IPS-18c (cell line): ENCODE results near the gene TNNT1.
"Not testable (repeated sequence)": the region's sequence is repeated elsewhere in the genome, so short reads cannot be mapped to it uniquely, and the experiment has no call there.

Experiments
- H3K4me3 ChIP-seq: 2 replicates; pipeline ENCODE4 v1.7.0; 2013; ENCODE audit warnings: low read depth, mild to moderate bottlenecking, low read length, moderate library complexity; ENCODE audit not compliant: insufficient read depth
- H3K9me3 ChIP-seq: one replicate; pipeline ENCODE4 v1.6.1; 2013; ENCODE audit warnings: mild to moderate bottlenecking, low read length, moderate library complexity; ENCODE audit not compliant: control insufficient read depth, insufficient read depth

Gene TNNT1

GRCh38 chr19:55173186-55173713 is 24.2 kb upstream of the TNNT1 start:
- H3K4me3 ChIP-seq, result peak overlapping the region; percentile 70

DNA sequence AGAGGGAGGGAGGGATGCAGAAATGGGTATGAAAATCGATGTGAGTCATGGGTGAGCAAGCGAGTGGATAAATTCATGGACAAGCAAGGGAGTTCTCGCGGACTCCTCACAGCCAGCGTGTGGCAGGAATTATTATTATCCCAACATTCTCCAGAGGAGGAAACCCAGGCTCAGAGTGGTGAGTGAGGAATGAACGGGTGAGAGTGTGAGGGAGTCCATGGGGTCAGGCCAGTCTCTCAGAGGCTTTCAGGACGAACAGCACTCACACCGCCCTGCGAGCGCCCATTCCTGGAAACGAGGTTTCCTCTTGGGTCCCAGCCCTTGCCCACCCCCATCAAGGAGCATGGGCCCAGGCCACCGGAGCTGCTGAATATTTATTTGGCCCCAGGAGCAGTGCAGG is 23.7 kb upstream of the TNNT1 start:
- H3K9me3 ChIP-seq, result no peaks in the 10 kb centered on the region
- H3K4me3 ChIP-seq, result peak overlapping the region; percentile 70

More at GRCh38 chr19:55173186-55173713, 24.2 kb upstream of the TNNT1 start:
- H3K9me3 ChIP-seq, result no peaks in the 10 kb centered on the region

DNA sequence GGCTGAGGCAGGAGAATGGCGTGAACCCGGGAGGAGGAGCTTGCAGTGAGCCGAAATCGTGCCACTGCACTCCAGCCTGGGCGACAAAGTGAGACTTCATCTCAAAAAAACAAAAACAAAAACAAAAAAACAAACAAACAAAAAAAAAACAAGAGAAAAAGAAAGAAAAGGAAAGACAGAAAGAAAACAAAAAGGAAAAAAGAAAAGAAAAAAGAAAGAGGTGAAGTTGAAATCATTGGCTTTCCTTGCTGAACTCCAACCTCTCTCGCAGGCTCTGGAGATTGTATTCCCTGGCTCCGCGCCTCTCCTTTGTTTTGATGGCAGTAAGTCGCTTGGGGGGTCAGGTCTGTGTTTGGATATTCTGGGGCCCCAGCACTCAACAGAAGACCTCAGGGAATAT is 23.3 kb upstream of the TNNT1 start:
- not testable (repeated sequence) for H3K4me3 ChIP-seq, H3K9me3 ChIP-seq

- Histone ChIP-seq H3K4me3 (no peak overlapping the region), H3K9me3 (no peaks in the 10 kb centered on the region)
Measured at GRCh38 chr19:55171440-55171839, 22.4 kb upstream of the TNNT1 start.

DNA sequence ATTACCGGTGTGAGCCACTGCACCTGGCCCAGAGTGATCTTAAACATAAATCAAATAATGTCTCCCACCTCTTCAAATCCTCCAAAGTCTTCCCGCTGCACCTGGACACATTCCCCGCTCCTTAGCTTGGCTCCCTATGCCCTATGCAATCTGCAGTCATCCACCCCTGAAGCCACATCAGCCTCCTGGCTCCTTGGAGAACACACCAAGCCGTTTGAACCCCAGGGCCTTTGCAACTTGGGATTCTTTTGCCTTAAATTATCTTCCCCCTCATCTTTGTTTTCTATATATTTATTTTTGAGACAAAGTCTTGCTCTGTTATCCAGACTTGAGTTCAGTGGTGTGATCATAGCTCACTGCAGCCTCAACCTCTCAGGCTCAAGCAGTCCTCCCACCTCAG is 20.1 kb upstream of the TNNT1 start:
- Histone ChIP-seq H3K4me3 (no peak overlapping the region), H3K9me3 (no peaks in the 10 kb centered on the region)

- Histone ChIP-seq H3K4me3 (peak within 1 kb of the TSS; percentile 72), H3K9me3 (no peaks in the 10 kb centered on the region)
Measured at GRCh38 chr19:55166530-55167268, 17.7 kb upstream of the TNNT1 start, which contains the start of gene DNAAF3. Gene DNAAF3 (minus strand): TSS chr19:55166613. CDS start chr19:55166413, 200 bp downstream.

- peak overlapping the region; percentile 72 for H3K4me3 ChIP-seq
Measured at GRCh38 chr19:55165952-55166529, 17.0 kb upstream of the TNNT1 start.

DNA sequence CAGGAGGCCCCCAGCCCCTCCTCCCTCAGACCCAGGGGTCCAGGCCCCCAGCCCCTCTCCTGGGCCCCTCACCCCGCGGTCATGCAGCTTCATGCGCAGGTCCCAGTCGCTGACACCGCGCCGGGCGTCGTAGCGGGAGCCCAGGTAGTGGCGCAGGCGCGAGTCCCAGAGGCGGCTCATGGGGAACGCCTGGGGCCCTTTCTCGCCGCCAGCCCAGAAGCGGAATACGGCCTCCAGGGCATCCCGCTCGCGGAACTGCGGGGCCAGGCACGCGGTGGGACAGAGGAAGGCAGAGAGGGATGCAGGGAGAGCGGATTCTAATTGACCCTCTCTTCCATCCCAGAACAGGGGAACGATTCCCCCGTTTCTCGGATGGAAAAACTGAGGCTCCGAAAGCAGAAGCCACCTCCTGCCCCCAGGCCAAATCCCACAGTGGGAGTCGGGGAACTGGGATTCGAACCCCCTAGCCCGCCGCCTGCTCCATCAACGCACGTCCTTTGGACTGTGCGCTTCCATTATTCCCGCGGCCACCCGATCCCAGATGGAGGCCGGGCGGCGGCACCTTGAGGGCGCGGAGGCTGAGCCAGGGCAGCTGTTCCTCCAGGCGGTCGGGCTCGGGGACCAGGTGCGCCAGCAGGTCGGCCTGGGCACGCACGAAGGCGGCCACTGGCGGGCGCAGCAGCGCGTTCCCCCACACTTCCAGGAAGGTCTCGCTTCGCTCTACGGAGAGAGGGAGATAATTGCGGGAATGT is 12.7 kb upstream of the TNNT1 start:
- Histone ChIP-seq H3K4me3 (0 out of 2 replicates have a peak overlapping the region, but pooled peaks have one; percentile 24), H3K9me3 (no peaks in the 10 kb centered on the region)

More at GRCh38 chr19:55165952-55166529, 17.0 kb upstream of the TNNT1 start:
- H3K9me3 ChIP-seq, result no peaks in the 10 kb centered on the region

DNA sequence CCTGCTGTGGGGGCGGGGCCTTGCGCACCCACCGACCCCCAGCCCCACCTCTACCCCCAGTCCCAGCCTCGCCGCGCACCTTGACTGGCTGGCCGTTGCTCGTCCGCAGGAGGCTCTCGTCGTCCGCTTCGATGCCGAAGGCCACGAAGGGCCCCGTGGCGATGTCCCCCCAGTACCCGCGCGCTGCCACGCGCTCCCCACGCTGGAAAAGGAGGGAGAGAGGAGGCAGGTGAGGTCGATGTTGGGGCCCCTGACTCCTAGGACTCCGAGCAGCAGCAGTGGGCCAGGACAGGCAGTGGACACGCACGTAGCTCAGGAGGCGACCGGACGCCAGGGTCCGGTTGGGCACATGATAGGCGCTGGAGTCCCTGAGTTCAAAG is 12.0 kb upstream of the TNNT1 start:
- H3K9me3 ChIP-seq, result no peaks in the 10 kb centered on the region
- H3K4me3 ChIP-seq, result peak overlapping the region; percentile 24; the same call in 1 of the 2 replicates

DNA sequence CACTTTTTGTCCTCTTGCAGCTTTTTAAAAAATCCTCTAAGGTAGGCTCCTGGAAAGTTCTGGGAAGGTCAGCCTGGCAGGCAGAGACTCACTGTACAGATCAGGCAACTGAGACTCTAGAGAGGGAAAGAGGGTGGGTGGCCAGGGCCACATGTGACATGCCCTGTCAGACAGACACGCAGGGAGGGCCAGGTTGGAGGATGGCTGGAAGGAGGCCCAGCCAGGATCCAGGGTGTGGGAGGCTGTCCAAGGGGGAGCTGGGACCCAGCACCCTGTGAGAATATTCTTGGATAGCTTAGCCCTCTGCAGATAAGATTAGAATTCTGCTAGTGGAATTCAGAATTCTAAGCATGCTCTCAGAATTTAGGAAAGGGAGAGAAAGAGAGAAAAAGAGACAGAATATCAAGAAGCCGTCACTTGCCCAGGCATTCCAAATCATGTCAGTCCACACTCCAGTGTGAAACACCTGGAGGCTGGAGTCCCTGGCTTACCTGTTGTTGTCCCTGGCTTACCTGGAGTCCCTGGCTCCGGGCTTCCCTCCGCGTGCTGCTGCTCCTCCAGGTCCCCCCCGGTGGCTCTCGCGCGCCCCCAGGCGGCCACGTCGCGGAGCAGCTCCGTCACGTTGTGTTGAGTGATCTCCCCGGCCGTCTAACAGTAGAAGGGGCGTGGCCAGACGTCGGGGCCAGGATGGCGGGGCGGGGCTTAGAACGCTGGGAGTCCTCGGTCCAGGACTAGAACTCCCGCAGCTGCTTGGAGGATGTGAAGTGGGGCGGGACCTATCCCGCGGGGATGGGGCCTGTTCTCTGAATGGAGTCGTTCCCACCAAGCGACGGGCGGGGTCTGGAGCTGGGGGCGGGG is 11.4 kb upstream of the TNNT1 start:
- H3K4me3 ChIP-seq, result no peak overlapping the region
- no peaks in the 10 kb centered on the region for H3K9me3 ChIP-seq

DNA sequence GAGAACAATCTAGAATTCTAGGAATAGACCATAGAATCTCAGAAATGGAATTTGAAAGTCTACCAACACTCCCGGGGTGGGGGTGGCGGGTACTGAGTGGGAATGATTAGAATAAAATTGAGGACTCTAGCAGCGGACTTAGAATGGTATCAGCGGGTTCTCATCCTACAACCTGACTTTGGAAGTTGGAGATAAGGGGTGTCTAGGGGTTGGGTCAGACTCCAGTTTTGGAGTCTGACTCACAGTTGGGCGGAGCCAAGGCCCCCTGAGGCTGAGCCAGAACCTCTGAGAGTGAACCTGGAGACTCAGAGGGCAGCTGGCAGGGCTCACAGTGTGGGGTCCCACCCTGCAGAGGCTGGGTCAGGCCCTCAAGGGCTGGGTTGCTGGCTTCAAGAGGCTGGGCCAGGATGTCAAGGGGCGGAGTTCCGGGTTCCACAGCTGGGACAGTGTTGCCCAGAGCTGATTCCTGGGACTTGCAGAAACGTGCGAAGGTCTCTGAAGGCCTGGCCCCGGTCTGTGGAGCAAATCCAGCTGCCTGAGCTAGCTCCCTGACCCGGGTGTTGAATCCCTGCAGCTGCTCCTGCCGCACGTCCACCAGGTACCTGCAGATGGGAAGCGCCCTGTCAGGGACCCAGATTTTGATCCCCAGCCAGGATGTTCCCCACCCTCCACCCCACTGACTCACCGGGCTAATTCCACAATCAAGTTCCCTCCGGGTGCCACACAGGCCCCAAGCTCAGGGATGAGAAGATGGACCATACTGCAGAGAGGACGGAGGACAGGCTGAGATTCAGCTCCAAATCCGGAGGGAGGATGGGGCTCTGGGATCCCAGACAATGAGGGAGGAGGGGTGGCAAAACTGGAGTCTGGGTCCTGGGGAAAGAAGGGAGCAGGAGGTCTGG is 10.1 kb upstream of the TNNT1 start:
- no peak overlapping the region for H3K4me3 ChIP-seq
- no peaks in the 10 kb centered on the region for H3K9me3 ChIP-seq

GRCh38 chr19:55158423-55158822 is 9.4 kb upstream of the TNNT1 start:
- H3K4me3 ChIP-seq, result no peak overlapping the region
- H3K9me3 ChIP-seq, result no peaks in the 10 kb centered on the region

- H3K4me3 ChIP-seq, result peak within 1 kb of the TSS; percentile 72
- H3K9me3 ChIP-seq, result no peaks in the 10 kb centered on the region
Measured at GRCh38 chr19:55157064-55157908, 8.3 kb upstream of the TNNT1 start, which contains the start of gene TNNI3. Gene TNNI3 (minus strand): TSS chr19:55157732. CDS start chr19:55157589, 143 bp downstream.

DNA sequence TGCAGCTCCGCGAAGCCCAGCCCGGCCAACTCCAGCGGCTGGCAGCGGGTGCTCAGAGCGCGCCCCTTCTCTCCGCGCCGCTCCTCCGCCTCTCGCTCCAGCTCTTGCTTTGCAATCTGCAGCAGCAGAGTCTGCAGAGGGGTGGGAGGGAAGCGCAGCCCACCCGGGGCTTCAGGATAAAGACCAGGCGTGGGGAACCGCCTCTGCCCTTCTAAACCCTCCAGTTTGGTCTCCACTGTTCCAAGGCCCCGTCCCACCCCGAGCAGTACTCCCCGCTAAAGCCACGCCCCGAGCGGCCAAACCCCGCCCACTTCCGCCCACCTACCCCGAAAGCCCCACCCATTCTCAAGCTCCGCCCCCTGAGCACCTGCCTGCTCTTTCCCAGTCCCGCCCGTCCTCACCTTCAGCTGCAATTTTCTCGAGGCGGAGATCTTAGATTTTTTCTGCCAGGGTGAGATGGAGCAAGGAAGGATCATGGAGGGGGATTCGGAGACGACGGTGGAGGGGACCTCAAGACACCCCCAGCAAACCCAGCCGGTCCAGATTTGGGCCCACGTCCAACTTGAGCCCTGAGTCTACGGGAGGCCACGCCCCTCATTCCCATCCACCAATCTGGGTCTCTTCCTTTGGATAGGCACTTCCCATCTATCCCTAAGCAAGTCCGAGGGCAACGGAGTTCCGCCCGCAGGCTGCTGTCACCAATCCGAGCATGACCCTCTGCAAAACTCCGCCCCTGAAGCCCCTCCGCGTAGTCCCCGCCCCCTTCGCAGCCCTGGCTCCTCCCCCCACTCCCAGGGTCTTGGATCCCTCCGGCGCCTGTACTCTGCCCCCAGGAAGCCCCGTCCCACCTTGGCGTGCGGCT is 7.4 kb upstream of the TNNT1 start:
- Histone ChIP-seq H3K4me3 (peak overlapping the region; percentile 72), H3K9me3 (no peaks in the 10 kb centered on the region)
